ENCODE data around the gene PPP1CB.

DNA sequence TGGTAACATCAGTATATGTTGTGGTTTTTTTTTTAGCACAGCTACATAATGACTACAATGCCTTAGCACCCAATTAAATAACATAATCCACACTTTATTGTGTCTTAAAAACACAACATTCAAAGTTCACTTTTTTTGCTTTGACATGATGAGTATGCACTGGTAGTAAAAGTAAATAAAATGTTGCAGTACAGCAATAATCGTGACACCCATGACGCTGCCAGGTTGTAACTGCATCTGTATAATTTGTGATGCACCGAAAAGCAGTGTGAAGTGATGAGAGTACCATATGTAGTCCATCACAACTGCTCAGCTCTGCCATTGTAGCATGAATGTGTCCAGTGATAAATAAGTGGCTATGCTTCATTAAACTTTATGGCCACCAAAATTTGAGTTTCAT, 15.7 kb downstream of the PPP1CB start:
- TF ChIP-seq CTCF (IDR thresholded peaks at IDR 0.05) = no peak
- TF ChIP-seq POLR2AphosphoS5 (IDR thresholded peaks at IDR 0.05; ENCODE audit: low read depth, low read length) = no peak
- TF ChIP-seq REST (IDR thresholded peaks at IDR 0.05; ENCODE audit: insufficient read depth in 1 of 2, low read depth in 2 of 2, low read length in 1 of 2) = no peak
- no peak for TF ChIP-seq SIN3A (IDR thresholded peaks at IDR 0.05; ENCODE audit: borderline replicate concordance, insufficient read depth, low read depth, low read length)
- TF ChIP-seq TCF7L2 (IDR thresholded peaks at IDR 0.05; ENCODE audit: low read depth, low read length) = no peak
